ENCODE results near the gene CNGB1. TPM values are rescaled to one million over a fixed set of nuclear protein-coding genes. Genes with fewer than 3 reads are reported as not detected.

The CNGB1 gene
- polyA plus RNA-seq, 1 of the 3 experiments (the other 2 are of a cell fraction) = 0.05 TPM

GRCh38 chr16:58016840-58017446 is 46.0 kb upstream of the CNGB1 start:
- DNase-seq = no peak
- no peak overlapping the region for H3K27ac ChIP-seq (ENCODE audit: low read depth in 2 of 2, low read length in 1 of 2)

More at GRCh38 chr16:58016840-58017446, 46.0 kb upstream of the CNGB1 start:
- ChIA-PET CTCF (interaction anchor here (8.5 kb wide), 1 partner anchor 105 kb away, joined by 80 read pairs; no protein-coding TSS in a partner anchor), POLR2A (no interaction called here)
- Histone ChIP-seq H3K9me2 (no peaks in the 10 kb centered on the region), H3K4me1 (ENCODE audit: control insufficient read depth in 1 of 2, insufficient read depth in 2 of 2, low read depth in 1 of 2, low read length in 1 of 2) (peaks cover 2 to 13% of the 10 kb centered on the region in 2 experiments; a peak in 2 of 4 replicates), H3K4me2 (no peak overlapping the region), H3K9ac (no peak overlapping the region), H3K9me3 (no peaks in the 10 kb centered on the region), H2AFZ (ENCODE audit: low read depth) (no peak overlapping the region), H3K36me3 (replicated peaks in 1 of 2; ENCODE audit: control insufficient read depth in 1 of 2, insufficient read depth in 2 of 2, low read length in 1 of 2) (peaks cover 3 to 18% of the 10 kb centered on the region in 2 experiments), H3F3A (replicated peaks; ENCODE audit: insufficient read depth) (no peaks in the 10 kb centered on the region), H4K20me1 (ENCODE audit: insufficient read depth) (no peaks in the 10 kb centered on the region), H3K4me3 (ENCODE audit: low read depth in 2 of 2, low read length in 1 of 2) (no peak overlapping the region), H3K27me3 (ENCODE audit: insufficient read depth) (no peaks in the 10 kb centered on the region), H3K79me2 (ENCODE audit: insufficient read depth) (no peaks in the 10 kb centered on the region)
- WGBS (ENCODE audit: low lambda C conversion rate) = 82% methylated on average over 12 of the region's 12 CpGs
- TF ChIP-seq SMC3 (IDR thresholded peaks at IDR 0.05; ENCODE audit: low read depth, low read length) (no peak), USF2 (IDR thresholded peaks at IDR 0.05; ENCODE audit: borderline replicate concordance, low read depth, low read length) (no peak), TCF12 (IDR thresholded peaks at IDR 0.05) (no peak), EP300 (IDR thresholded peaks at IDR 0.05; ENCODE audit: borderline replicate concordance in 1 of 2, low read depth in 1 of 2, low read length in 1 of 2) (no peak), RCOR1 (IDR thresholded peaks at IDR 0.05; ENCODE audit: low read length) (no peak), YY1 (IDR thresholded peaks at IDR 0.05; ENCODE audit: low read depth) (no peak), MAX (IDR thresholded peaks at IDR 0.05; ENCODE audit: low read depth) (no peak), IRF3 (IDR thresholded peaks at IDR 0.05; ENCODE audit: low read depth, low read length) (no peak), CTCF (IDR thresholded peaks at IDR 0.05) (no peak), FOSL2 (IDR thresholded peaks at IDR 0.05; ENCODE audit: borderline replicate concordance, low read depth) (no peak), ELF1 (IDR thresholded peaks at IDR 0.05) (no peak), MXI1 (IDR thresholded peaks at IDR 0.05; ENCODE audit: low read depth, low read length) (no peak), SIN3A (IDR thresholded peaks at IDR 0.05; ENCODE audit: borderline replicate concordance, low read depth, low read length) (no peak), CHD2 (IDR thresholded peaks at IDR 0.05; ENCODE audit: low read length, partially characterized antibody) (no peak), GABPA (IDR thresholded peaks at IDR 0.05; ENCODE audit: low read depth) (no peak), TAF1 (IDR thresholded peaks at IDR 0.05; ENCODE audit: borderline replicate concordance, low read depth, low read length) (no peak), EZH2phosphoT487 (IDR thresholded peaks at IDR 0.05; ENCODE audit: borderline replicate concordance, low read depth) (no peak)

Measured in SK-N-SH (cell line).